Fibroblast of mammary gland (primary cell): ENCODE results near the gene C1R.

Source experiments
- DNase-seq: peaks from one replicate; pipeline ENCODE4 v3.0.0-alpha.2; 2010; ENCODE audit warnings: low read depth
- H3K4me3 ChIP-seq: 2 replicates; pipeline ENCODE4 v1.5.1; 2011; ENCODE audit warnings: low read depth, mild to moderate bottlenecking, low read length, moderate library complexity; ENCODE audit not compliant: control insufficient read depth
- TF ChIP-seq, protein P1 (sequence below): conservative IDR thresholded peaks from 2 replicates; pipeline ENCODE4 v1.5.1; 2011; ENCODE audit warnings: low read depth, low read length, inconsistent platforms; ENCODE audit not compliant: control insufficient read depth, insufficient read depth

C1R gene

DNA sequence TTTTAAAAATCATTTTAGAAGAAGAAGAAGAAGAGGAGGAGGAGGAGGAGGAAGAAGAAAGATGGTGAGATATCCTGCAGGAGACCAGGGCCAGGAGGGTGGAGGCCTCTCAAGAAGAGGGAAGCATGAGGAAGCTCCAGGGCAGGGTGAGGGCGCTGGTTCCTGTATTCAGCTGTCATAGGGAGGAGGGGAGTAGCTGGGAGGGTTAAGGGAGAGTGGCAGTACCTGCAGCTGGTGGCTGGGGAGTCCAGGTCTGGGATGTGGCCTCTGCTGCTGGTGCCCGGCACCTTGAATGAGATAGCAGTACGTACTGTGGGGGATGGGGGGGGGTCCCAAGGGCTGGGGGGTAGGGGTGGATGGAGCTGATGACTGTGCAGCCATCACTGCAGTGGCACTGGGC, 26.6 kb upstream of the C1R start:
- no peak for DNase-seq
- H3K4me3 ChIP-seq = no peak overlapping the region
- TF ChIP-seq, protein P1, sequence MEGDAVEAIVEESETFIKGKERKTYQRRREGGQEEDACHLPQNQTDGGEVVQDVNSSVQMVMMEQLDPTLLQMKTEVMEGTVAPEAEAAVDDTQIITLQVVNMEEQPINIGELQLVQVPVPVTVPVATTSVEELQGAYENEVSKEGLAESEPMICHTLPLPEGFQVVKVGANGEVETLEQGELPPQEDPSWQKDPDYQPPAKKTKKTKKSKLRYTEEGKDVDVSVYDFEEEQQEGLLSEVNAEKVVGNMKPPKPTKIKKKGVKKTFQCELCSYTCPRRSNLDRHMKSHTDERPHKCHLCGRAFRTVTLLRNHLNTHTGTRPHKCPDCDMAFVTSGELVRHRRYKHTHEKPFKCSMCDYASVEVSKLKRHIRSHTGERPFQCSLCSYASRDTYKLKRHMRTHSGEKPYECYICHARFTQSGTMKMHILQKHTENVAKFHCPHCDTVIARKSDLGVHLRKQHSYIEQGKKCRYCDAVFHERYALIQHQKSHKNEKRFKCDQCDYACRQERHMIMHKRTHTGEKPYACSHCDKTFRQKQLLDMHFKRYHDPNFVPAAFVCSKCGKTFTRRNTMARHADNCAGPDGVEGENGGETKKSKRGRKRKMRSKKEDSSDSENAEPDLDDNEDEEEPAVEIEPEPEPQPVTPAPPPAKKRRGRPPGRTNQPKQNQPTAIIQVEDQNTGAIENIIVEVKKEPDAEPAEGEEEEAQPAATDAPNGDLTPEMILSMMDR = no peak

DNA sequence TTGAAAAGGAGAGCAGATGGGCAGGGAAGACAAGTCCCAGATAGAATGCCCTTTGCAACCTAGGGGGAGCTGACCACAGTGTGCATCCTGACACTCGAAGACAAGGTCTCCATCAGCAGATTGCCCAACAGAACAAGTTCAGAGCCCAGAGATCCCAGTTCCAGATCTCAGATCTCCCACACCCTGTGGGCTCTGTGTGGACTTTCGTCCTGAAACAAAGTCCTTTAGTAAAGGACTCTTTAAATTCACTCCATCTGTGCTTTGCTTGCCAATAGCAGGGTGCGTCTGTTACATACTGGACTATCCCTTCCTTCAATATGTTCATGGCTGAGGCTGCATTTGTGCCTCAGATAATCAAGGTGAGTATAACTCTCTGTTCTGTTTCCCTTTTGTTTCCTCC, 25.4 kb upstream of the C1R start:
- DNase-seq = no peak
- H3K4me3 ChIP-seq = no peak overlapping the region
- TF ChIP-seq, protein P1 = no peak

DNA sequence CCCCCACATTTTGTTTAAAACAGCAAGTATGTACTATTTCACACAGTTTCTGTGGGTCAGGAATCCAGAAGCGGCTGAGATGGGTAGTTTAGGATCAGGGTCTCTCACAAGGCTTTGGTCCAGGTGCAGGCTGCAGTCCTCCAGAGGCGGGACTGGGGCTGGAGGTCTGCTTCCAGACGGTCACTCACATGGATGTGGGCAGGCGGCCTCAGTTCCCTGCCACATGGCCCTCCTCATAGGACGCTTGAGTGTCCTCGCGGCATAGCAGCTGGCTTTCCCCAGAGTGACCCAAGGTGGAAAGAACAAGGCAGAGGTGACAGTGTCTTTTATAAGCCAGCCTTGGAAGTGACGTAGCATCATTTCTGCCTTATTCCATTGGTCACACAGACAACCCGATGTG, 24.7 kb upstream of the C1R start:
- H3K4me3 ChIP-seq = no peak overlapping the region
- DNase-seq = no peak
- TF ChIP-seq, protein P1 = no peak

DNA sequence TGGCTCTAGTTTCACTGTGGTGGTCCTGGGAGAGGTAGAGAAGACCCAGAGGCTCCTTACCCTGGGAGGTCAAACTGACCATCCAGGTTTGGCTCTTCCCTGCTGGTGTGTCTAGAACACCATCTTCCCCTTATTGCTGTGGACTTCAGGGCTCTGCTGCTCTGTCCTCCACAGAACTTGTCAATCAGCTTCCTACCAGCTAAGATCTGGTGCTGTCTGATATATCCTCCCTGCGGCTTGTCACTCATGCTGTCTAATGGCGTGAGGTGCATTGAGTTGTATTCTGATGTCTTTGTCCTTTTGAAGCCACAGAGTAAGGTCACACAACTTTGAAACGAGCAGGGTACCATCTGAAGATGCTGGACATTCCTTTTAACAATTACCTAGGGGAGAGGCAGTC, 24.0 kb upstream of the C1R start:
- DNase-seq = no peak
- no peak overlapping the region for H3K4me3 ChIP-seq
- TF ChIP-seq, protein P1 = no peak

DNA sequence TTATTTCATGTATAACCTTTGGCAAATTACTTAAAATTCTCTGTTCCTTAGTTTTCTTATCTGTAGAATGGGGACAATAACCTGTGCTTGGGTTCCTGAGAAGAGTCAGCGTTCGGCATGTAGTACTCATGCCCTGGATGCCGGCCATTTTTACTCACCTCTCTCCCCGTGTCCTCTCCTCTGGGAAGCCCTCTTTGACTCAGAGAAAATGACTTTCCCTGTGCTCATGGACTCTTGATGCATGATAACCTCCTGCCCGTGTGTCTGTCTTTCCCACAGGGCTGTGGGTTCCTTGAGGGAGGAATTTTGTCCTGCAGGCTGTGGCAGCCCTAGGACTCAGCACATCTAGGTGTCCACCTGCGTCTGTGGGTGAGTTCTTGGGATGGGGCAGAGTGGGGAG, 22.6 kb upstream of the C1R start:
- TF ChIP-seq, protein P1 = no peak
- no peak overlapping the region for H3K4me3 ChIP-seq
- DNase-seq = no peak

DNA sequence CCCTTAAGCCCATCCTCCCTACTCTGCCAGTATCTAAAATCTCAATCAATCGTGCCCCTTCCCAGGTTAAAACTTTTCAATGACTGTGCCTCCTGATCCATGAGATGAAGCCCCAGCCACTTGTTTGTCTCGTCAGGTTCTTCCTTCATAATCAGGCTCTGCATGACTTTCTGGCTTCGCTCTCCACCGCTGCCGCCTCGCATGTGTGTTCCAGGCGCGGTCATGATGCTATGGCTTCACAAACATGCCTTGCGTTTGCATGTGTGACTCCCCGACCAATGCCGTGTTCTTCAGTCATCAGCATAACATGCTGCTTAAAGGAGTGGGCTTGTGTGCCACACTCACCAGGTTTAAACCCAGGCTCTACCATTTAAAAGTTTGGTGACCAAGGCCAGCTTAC, 21.8 kb upstream of the C1R start:
- DNase-seq = no peak
- no peak overlapping the region for H3K4me3 ChIP-seq
- TF ChIP-seq, protein P1 = no peak

DNA sequence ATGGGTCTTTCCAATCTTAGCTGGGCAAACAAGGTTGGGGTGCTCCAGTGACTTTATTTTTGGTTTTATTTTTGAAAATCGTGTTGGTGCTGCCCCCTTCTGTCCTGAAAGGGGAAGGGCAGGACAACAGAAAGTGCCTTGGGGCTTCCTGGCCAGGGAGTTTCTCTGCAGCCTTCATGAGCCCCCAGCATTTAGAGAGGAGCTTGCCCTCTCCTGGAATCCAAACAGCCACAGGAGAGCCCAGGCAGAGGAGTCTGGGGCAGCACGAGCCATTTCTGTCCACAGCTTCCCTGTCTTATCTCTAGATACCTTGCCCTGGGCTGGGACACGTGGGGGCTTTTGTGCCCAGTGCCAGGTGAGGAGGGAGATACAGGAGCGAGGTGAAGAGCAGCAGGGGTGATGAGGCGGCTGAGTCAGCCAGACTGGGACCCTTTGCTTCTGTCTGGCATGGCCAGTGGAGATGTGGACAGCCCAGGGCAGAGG, 21.2 kb upstream of the C1R start:
- no peak overlapping the region for H3K4me3 ChIP-seq
- peak; percentile 56 for DNase-seq
- TF ChIP-seq, protein P1 = peak; percentile 80
